H1 (cell line): ENCODE measurements around the gene TADA3. TPM values are rescaled to one million over a fixed set of nuclear protein-coding genes. Genes with fewer than 3 reads are reported as not detected.

Source experiments
- CTCF ChIA-PET: fragments of 300-600 bp; sonication (Branson Sonifier 250); formaldehyde crosslinking; loops from one replicate; lab custom pipeline; 2021; ENCODE audit not compliant: partially characterized antibody; lab: Charles Lee
- POLR2A ChIA-PET: fragments of 300-600 bp; sonication (Branson Sonifier 250); formaldehyde crosslinking; loops from one replicate; lab custom pipeline; 2021; ENCODE audit warnings: inconsistent platforms; ENCODE audit not compliant: partially characterized antibody; lab: Charles Lee
- DNase-seq, 2 experiments: peaks; one replicate each; pipeline versions ENCODE4 v3.0.0 to v3.0.0-alpha.2; 2010 to 2022; ENCODE audit warnings: low spot score in 2 of 2, low read depth in 1 of 2, mixed read lengths in 1 of 2
- FAIRE-seq: peaks from 2 replicates; lab custom pipeline; 2011; peaks lifted over from hg19 to GRCh38; lab: Jason Lieb, UNC
- H2AFZ ChIP-seq: 2 replicates; pipeline ENCODE4 v1.8.1; 2012; ENCODE audit warnings: low read length, inconsistent platforms
- H2AK5ac ChIP-seq: 2 replicates; pipeline ENCODE4 v1.6.1; 2013; ENCODE audit warnings: low read depth, low read length
- H2BK120ac ChIP-seq: replicated peaks from 2 replicates; pipeline ENCODE3; 2013; ENCODE audit warnings: low read depth, low read length, inconsistent platforms
- H2BK12ac ChIP-seq: 2 replicates; pipeline ENCODE4 v1.6.1; 2013; ENCODE audit warnings: low read depth, low read length
- H2BK15ac ChIP-seq: 2 replicates; pipeline ENCODE4 v1.6.1; 2013; ENCODE audit warnings: low read length
- H2BK20ac ChIP-seq: 2 replicates; pipeline ENCODE4 v1.6.1; 2013; ENCODE audit warnings: low read length
- H2BK5ac ChIP-seq: 2 replicates; pipeline ENCODE4 v1.6.1; 2013; ENCODE audit warnings: low read depth, low read length
- H3K14ac ChIP-seq: 2 replicates; pipeline ENCODE4 v1.6.1; 2013; ENCODE audit warnings: inconsistent platforms; ENCODE audit not compliant: insufficient read length
- H3K18ac ChIP-seq: 2 replicates; pipeline ENCODE4 v1.6.1; 2013; ENCODE audit warnings: low read length; ENCODE audit errors: extremely low read depth
- H3K23ac ChIP-seq: 2 replicates; pipeline ENCODE4 v1.6.1; 2013; ENCODE audit warnings: inconsistent platforms; ENCODE audit not compliant: insufficient read length
- H3K23me2 ChIP-seq: 2 replicates; pipeline ENCODE4 v1.6.1; 2013; ENCODE audit warnings: low read depth, low read length
- H3K27ac ChIP-seq: 2 replicates; pipeline ENCODE4 v1.6.1; 2011; ENCODE audit warnings: low read depth, low read length, inconsistent platforms
- H3K27me3 ChIP-seq, 4 experiments: replicated peaks in 1 of 4; 1 replicate in 1 of 4; 2 replicates in 3 of 4; pipeline versions ENCODE4 v1.6.1 to v1.8.1; 2011 to 2013; ENCODE audit warnings: low read length in 3 of 4, mild to moderate bottlenecking in 3 of 4, inconsistent platforms in 2 of 4, mixed read lengths in 2 of 4, moderate library complexity in 1 of 4; ENCODE audit not compliant: control insufficient read depth in 3 of 4, insufficient read depth in 3 of 4; ENCODE audit errors: extremely low read depth in 1 of 4
- H3K36me3 ChIP-seq, 4 experiments: 2 replicates each; pipeline versions ENCODE4 v1.6.1 to v1.8.1; 2011 to 2013; ENCODE audit warnings: mild to moderate bottlenecking in 4 of 4, low read length in 3 of 4, moderate library complexity in 2 of 4, control low read depth in 1 of 4, inconsistent platforms in 1 of 4; ENCODE audit not compliant: insufficient read depth in 4 of 4, control insufficient read depth in 2 of 4
- H3K4ac ChIP-seq: replicated peaks from 2 replicates; pipeline ENCODE3; 2013; ENCODE audit warnings: low read length, low read depth, mixed read lengths, inconsistent platforms; ENCODE audit not compliant: insufficient read length
- H3K4me1 ChIP-seq, 4 experiments: replicated peaks in 1 of 4; 1 replicate in 1 of 4; 2 replicates in 3 of 4; pipeline versions ENCODE4 v1.6.1 to v1.8.1; 2011 to 2013; ENCODE audit warnings: low read length in 3 of 4, inconsistent platforms in 2 of 4, mixed read lengths in 1 of 4; ENCODE audit not compliant: insufficient read depth in 4 of 4, control insufficient read depth in 3 of 4
- H3K4me2 ChIP-seq, 2 experiments: 2 replicates each; pipeline versions ENCODE4 v1.6.1 to v1.8.1; 2011 to 2013; ENCODE audit warnings: low read depth in 2 of 2, low read length in 2 of 2, control low read depth in 1 of 2, inconsistent platforms in 1 of 2, mild to moderate bottlenecking in 1 of 2; ENCODE audit not compliant: insufficient read depth in 1 of 2
- H3K4me3 ChIP-seq, 4 experiments: fragments of 200-600, 300-600 bp in 1 of 4; sonication (generic), shearing (Covaris generic), sonication (Bioruptor Twin) in 1 of 4; 2 replicates each; pipeline versions ENCODE4 v1.5.1 to v1.8.1; 2011 to 2016; ENCODE audit warnings: low read length in 4 of 4, low read depth in 3 of 4, control low read depth in 2 of 4, inconsistent platforms in 2 of 4, mild to moderate bottlenecking in 2 of 4, mixed read lengths in 1 of 4, moderate library complexity in 1 of 4; ENCODE audit not compliant: insufficient read depth in 2 of 4; ENCODE audit errors: extremely low read depth in 1 of 4
- H3K56ac ChIP-seq: replicated peaks from 2 replicates; pipeline ENCODE3; 2013; ENCODE audit warnings: low read depth, mild to moderate bottlenecking, mixed read lengths, low read length, inconsistent platforms; ENCODE audit not compliant: insufficient read length
- H3K79me1 ChIP-seq: 2 replicates; pipeline ENCODE4 v1.6.1; 2013; ENCODE audit warnings: low read depth, low read length, control low read depth
- H3K79me2 ChIP-seq, 2 experiments: 2 replicates each; pipeline versions ENCODE4 v1.6.1 to v1.8.1; 2012 to 2013; ENCODE audit warnings: low read length in 2 of 2, mild to moderate bottlenecking in 2 of 2, inconsistent platforms in 1 of 2; ENCODE audit not compliant: insufficient read depth in 2 of 2, control insufficient read depth in 1 of 2
- H3K9ac ChIP-seq, 4 experiments: replicated peaks in 1 of 4; 1 replicate in 1 of 4; 2 replicates in 3 of 4; pipeline versions ENCODE4 v1.6.1 to v1.8.1; 2011 to 2013; ENCODE audit warnings: low read depth in 3 of 4, low read length in 3 of 4, control low read depth in 2 of 4, mild to moderate bottlenecking in 2 of 4, moderate library complexity in 2 of 4, inconsistent platforms in 1 of 4; ENCODE audit errors: extremely low read depth in 1 of 4
- H3K9me3 ChIP-seq, 2 experiments: 2 replicates each; pipeline versions ENCODE4 v1.6.1 to v1.8.1; 2012 to 2013; ENCODE audit warnings: mild to moderate bottlenecking in 2 of 2, moderate library complexity in 2 of 2, control low read depth in 1 of 2, inconsistent platforms in 1 of 2, low read depth in 1 of 2, low read length in 1 of 2, mixed read lengths in 1 of 2; ENCODE audit not compliant: insufficient read depth in 2 of 2
- H4K20me1 ChIP-seq, 2 experiments: replicated peaks in 1 of 2; 2 replicates each; pipeline versions ENCODE3 to v1.8.1; 2011 to 2013; ENCODE audit warnings: inconsistent platforms in 2 of 2, low read length in 2 of 2, mild to moderate bottlenecking in 1 of 2; ENCODE audit not compliant: insufficient read depth in 2 of 2, control insufficient read depth in 1 of 2
- H4K5ac ChIP-seq: 2 replicates; pipeline ENCODE4 v1.6.1; 2013; ENCODE audit warnings: low read length, low read depth, mixed read lengths, inconsistent platforms; ENCODE audit not compliant: insufficient read length
- H4K8ac ChIP-seq: 2 replicates; pipeline ENCODE4 v1.8.0; 2013; ENCODE audit warnings: mild to moderate bottlenecking, moderate library complexity, low read length, inconsistent platforms; ENCODE audit not compliant: insufficient read depth; ENCODE audit errors: extremely low read depth
- H4K91ac ChIP-seq: replicated peaks from 2 replicates; pipeline ENCODE3; 2013; ENCODE audit warnings: low read length, mixed read lengths, inconsistent platforms; ENCODE audit not compliant: insufficient read length
- TEAD4 ChIP-seq: IDR thresholded peaks from 2 replicates; pipeline ENCODE4 v1.6.1; 2012; ENCODE audit warnings: low read depth, low read length, inconsistent platforms, mixed read lengths
- WGBS, 2 experiments: shearing (Covaris generic) in 1 of 2; methylation state at CpG; one replicate each; pipeline versions ENCODE4 v1.1.6 to v1.1.7; 2013 to 2015; ENCODE audit warnings: low lambda C conversion rate in 2 of 2, mixed read lengths in 2 of 2, inconsistent platforms in 1 of 2, low coverage in 1 of 2, missing lambda C conversion rate in 1 of 2; ENCODE audit not compliant: insufficient replicate concordance in 2 of 2, insufficient coverage in 1 of 2, insufficient read length in 1 of 2; ENCODE audit errors: extremely low coverage in 1 of 2, missing lambda C conversion rate in 1 of 2; 5-methylcytosine and 5-hydroxymethylcytosine counted together
- polyA plus RNA-seq, 7 experiments: library from polyadenylated mRNA; depleted of rRNA in 3 of 7; stranded (reverse) in 5 of 7; unstranded in 2 of 7; fragments of >200 nt in 5 of 7; fragments of 200-250 nt in 2 of 7; gene quantifications; 1 replicate in 5 of 7; 2 replicates in 1 of 7; 4 replicates in 1 of 7; pipeline versions ENCODE4 v1.2.1 to v1.2.3, GENCODE V29; 2011 to 2013; ENCODE audit warnings: missing spikeins in 2 of 7, mixed read lengths in 2 of 7
- total RNA-seq: library from RNA; stranded (reverse); fragmentation: NEBNext Ultra II Directional; extraction: Animal tissue kit (Norgen Biotek cat#: 25700); gene quantifications from 2 replicates; pipeline ENCODE4 v1.2.1, GENCODE V29; 2021

TADA3 gene
- total and polyA plus RNA-seq, 2 of the 8 experiments (the other 6 are each of a cell fraction or from before 2014, with no cell fraction given): 43.4 to 50.3 TPM

GRCh38 chr3:9778143-9779074 lies 13.9 kb downstream of the TADA3 start:
- no peak overlapping the region for H3K4me3 ChIP-seq
- H3K27ac ChIP-seq: no peak overlapping the region
- ChIA-PET CTCF (no interaction called here), POLR2A (interaction anchor here (0.6 to 2.6 kb wide), 8 partner anchors 9 to 78 kb away, joined by 3 to 6 read pairs (median 4); partner anchors contain the start of genes ARPC4, BRPF1 and TADA3)
- H3K23me2 ChIP-seq: no peaks in the 10 kb centered on the region; the same call in 1 of the 2 replicates
- no peak overlapping the region for H2BK5ac ChIP-seq
- 96% methylated on average over 5 of the region's 5 CpGs; no CpG with 5 or more reads in 1 of the 2 experiments for WGBS, 2 experiments
- H4K5ac ChIP-seq: no peak overlapping the region
- no peak overlapping the region for H2BK12ac ChIP-seq
- no peak overlapping the region for H2BK15ac ChIP-seq
- no peaks in the 10 kb centered on the region for H3K79me1 ChIP-seq
- H2BK20ac ChIP-seq: no peak overlapping the region
- peaks cover 0 to 3% (median 0%) of the 10 kb centered on the region in 4 experiments; a peak in 1 of 7 replicates for H3K27me3 ChIP-seq
- H3K56ac ChIP-seq: no peak overlapping the region
- no peak overlapping the region for H3K4ac ChIP-seq
- H4K8ac ChIP-seq: no peak overlapping the region
- no peak for TF ChIP-seq TEAD4
- H3K9me3 ChIP-seq: no peaks in the 10 kb centered on the region
- no peaks in the 10 kb centered on the region for H3K79me2 ChIP-seq
- no peak overlapping the region for H4K91ac ChIP-seq
- DNase-seq: no peak
- H3K18ac ChIP-seq: no peak overlapping the region
- peaks cover 2 to 15% (median 11%) of the 10 kb centered on the region in 4 experiments; a peak in 6 of 8 replicates for H3K36me3 ChIP-seq
- H3K23ac ChIP-seq: no peak overlapping the region
- H2AK5ac ChIP-seq: no peak overlapping the region
- FAIRE-seq: no peak
- H3K14ac ChIP-seq: no peak overlapping the region
- no peaks in the 10 kb centered on the region for H3K4me1 ChIP-seq
- H3K9ac ChIP-seq: no peak overlapping the region
- H4K20me1 ChIP-seq: no peaks in the 10 kb centered on the region
- no peak overlapping the region for H2BK120ac ChIP-seq
- no peak overlapping the region for H2AFZ ChIP-seq
- no peak overlapping the region for H3K4me2 ChIP-seq
